ENCODE data around the gene PRDM2.
A peak's percentile ranks its signal among the peaks of the same experiment; 100 is the strongest.
"Not testable (repeated sequence)": the region's sequence is repeated elsewhere in the genome, so short reads cannot be mapped to it uniquely, and the experiment has no call there.

Gene PRDM2, protein sequence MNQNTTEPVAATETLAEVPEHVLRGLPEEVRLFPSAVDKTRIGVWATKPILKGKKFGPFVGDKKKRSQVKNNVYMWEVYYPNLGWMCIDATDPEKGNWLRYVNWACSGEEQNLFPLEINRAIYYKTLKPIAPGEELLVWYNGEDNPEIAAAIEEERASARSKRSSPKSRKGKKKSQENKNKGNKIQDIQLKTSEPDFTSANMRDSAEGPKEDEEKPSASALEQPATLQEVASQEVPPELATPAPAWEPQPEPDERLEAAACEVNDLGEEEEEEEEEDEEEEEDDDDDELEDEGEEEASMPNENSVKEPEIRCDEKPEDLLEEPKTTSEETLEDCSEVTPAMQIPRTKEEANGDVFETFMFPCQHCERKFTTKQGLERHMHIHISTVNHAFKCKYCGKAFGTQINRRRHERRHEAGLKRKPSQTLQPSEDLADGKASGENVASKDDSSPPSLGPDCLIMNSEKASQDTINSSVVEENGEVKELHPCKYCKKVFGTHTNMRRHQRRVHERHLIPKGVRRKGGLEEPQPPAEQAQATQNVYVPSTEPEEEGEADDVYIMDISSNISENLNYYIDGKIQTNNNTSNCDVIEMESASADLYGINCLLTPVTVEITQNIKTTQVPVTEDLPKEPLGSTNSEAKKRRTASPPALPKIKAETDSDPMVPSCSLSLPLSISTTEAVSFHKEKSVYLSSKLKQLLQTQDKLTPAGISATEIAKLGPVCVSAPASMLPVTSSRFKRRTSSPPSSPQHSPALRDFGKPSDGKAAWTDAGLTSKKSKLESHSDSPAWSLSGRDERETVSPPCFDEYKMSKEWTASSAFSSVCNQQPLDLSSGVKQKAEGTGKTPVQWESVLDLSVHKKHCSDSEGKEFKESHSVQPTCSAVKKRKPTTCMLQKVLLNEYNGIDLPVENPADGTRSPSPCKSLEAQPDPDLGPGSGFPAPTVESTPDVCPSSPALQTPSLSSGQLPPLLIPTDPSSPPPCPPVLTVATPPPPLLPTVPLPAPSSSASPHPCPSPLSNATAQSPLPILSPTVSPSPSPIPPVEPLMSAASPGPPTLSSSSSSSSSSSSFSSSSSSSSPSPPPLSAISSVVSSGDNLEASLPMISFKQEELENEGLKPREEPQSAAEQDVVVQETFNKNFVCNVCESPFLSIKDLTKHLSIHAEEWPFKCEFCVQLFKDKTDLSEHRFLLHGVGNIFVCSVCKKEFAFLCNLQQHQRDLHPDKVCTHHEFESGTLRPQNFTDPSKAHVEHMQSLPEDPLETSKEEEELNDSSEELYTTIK (N-terminal part only)

DNA sequence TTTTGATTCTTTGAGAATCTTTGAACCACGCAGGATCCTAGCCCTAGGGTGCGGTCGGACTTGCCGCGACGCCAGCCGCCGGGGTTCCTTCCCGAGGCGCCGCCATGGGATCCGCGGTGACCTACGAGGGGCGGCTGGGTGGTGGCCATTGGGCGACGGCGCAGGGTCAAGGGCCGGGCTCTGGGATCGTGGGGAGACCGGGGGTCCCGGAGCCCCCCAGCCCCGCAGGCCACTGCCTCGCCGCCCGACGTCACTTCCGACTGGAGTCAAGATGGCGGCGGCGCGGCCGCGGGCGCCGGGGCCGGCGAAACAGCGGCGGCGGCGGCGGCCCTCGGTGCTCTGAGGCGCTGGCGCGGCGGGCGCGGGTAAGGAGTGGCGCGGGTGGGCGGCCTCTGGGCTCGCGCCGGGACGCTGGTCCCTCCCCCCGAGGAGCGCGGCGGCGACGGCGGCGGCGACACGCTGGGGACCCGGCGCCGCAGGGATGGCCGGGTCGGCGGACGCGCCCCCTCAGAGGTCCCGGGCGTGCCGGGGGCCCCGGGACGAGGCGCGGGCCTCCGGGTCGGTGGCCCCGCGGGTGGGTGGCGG lies at the start of gene PRDM2:
Gene PRDM2, plus strand, starts transcription at position 253 of the 585 bp plus-strand sequence. CDS start 15,418 bp downstream, outside the sequence.
- peak; percentile 71 to 73 for DNase-seq

DNA sequence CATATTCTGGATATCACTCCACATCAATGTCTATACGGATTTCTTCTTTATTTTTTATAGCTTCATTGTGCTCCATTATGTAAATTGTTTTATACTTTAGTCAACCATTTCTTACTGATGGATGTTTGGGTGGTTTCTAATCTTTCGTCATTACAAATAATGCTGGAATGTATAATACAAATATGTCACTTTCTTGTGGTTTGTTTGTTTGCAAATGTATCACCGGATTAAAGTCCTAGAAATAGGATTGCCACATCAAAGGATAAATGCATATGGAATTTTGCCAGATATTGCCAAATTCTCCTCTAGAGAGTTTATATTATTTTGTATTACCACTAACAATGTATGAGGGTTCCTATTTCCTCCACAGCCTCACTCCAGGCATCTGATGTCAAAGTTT lies 48.7 kb upstream of the PRDM2 start:
- DNase-seq: no peak

DNA sequence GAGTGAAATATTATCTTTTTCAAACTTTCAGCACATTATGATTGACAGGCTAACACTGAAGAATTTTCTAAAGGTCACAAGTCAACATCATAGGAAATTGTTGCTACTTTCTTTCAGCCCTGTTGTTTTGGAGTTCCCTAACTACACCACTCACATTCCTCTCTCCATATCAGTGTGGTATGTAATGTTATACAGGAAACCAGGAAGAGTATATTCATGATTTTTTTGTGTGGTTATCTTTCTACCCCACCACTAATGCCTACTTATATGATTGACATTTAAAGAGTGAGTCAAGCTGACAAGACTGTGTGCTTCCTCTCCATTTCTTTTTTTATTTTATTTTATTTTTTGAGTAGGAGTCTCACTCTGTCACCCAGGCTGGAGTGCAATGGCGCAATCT lies 47.8 kb upstream of the PRDM2 start:
- DNase-seq: no peak

DNA sequence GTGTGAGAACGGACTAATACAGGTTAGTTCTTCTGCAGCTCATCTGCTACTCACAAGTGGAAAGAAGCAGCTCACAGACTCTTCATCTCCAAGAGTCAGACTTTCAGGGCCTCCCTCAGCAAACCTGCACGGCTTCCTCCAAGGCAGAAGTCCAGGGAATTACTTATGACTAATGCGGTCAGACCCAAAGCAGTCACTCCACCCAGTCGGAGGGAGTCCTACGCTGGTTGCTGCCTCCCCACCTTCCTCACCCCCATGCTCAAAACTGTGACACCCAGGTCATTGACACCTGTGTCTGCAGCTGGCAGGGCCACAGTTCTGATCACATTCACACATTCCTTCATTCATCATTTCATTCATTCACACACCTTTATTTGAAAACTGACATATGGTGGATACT lies 38.4 kb upstream of the PRDM2 start:
- DNase-seq: no peak

DNA sequence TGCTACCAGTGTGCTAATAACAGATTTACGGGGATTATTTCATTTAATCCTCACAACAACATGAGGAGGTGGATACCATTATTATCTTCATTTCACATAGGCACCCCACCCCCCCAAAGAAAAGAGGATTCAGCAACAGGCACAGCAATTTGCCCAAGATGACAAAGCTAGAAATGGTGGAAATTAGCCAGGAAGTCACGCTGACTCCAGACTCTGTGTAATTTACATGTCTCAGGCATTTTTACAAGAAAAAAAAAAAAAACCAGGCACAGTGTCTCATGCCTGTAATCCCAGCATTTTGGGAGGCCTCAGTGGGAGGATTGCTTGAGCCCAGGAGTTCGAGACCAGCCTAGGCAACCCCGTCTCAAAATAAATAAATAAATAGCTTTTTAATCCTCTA lies 37.5 kb upstream of the PRDM2 start:
- DNase-seq: no peak

DNA sequence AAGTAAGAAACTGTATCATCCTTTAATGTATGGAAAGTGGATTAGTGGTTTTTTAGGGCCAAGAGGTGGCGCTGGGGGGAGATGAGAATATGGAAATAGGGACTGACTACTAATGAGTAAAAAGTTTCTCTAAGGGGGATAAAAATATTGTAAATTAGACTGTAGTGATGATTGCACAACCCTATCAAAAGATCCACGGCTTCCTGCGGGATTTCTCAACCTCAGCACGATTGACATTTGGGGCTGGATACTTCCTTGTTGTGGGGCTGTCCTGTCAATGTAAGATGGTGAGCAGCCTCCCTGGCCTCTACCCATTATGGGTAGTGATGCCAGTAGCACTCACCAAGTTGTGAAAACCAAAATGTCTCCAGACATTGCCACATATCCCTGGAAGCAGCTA lies 36.0 kb upstream of the PRDM2 start:
- DNase-seq: no peak

DNA sequence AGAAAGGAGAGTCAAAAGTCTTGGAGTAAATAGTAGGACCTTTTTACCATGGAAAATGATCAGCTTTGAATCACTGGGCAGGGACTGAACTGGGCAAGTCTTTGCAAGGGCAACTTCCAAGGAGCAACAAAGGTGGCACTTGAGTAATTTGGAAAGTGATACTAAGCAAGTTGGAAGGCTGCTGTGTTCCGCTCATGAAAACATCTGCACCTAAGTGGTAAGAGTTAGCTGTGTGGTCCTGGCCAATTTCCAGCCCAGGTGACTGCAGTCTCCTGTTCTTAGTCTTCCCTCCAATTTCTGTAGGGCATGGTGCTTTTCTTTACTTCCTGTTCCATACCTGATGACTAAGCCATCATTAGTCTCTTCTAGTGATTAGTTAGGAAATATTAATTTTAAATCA lies 35.5 kb upstream of the PRDM2 start:
- no peak for DNase-seq

DNA sequence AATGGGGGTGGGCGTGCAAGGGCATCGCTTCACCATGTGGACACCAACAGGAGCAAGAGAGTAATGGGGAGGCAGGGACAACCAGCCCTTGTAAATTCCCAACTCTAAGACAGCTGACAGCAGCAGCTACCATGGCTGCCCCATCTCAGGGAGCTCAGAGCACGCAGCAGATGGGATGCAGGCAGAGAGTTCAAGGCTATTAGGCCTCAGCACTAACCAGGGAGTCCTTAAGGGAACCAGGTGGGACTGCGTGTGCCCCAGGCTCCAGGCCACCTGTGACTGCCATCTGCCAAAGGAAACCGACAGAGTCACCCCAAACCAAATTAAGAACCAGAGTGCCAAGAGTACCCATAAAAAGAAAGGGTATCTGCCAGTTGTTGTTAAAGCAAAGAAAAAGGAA lies 33.7 kb upstream of the PRDM2 start:
- no peak for DNase-seq

DNA sequence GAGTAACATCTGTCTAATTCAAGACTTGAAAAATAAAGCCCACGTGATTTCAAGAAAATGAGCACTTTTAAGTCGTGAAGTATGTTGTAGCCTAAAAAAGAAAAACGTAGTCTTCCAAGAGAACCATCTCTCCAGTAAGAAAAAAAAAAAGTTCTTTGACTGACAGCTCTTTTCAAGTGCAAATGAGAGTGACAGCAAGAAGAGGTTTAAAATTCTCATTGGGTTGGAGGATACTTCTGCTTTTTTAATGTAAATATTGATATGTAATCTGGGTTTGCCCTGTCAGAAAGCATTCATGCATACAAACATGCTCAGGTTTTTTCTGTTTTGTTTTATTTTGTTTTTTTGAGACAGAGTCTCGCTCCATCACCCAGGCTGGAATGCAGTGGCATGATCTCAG lies 32.3 kb upstream of the PRDM2 start:
- DNase-seq: peak in 1 of 2 donors; percentile 32

DNA sequence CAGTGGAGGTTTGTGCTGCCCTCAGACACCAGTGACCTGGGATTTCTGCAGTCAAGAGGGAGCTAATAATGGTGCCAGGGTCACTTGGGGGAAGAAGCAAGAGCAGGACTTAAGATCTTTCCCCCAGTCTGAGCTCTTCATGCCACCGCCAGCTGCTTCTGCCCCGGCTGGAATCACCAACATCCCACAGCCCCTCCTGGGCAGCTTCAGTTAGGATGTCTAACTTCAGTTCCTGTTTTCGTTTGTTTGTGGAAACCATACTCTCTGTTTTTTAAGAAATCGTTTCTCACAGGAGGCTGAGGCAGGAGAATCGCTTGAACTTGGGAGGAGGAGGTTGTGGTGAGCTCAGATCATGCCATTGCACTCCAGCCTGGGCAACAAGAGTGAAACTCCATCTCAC lies 25.6 kb upstream of the PRDM2 start:
- DNase-seq: no peak

DNA sequence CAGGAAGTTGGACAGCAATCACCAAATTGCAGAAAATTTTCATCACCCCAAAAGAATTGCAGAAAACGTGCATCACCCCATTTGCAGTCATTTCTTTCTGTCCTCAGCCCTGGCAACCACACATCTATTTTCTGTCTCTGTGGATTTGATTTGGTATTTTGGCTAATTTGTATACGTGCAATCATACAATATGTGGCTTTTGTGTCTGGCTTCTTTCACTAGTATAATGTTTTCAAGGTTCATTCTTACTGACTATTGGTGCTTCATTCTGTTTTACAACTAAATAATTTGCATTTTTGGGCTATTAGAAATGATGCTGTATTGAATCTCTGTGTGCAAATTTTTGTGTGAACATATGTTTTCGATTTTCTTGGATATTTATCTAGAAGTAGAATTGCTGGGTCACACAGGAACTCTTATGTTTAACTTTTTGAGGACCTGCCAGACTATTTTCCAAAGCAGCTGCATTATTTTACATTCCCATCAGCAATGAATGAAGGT lies 24.8 kb upstream of the PRDM2 start:
- no peak for DNase-seq

DNA sequence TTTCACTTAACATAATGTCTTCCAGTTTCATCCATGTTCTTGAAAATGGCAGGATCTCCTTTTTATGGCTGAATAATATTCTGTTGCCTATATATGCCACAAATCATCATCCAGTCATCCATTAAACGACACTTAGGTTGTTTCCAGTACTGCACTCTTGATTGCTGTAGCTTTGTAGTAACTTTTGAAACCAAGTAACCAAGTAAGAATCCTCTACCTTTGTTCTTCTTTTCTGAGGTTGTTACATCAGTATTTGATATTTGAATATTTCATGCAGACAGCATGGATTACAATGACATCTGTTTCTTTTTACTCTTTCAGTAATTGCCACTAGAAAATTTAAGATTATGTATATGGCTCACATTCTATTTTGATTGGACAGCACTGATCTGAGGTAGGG lies 22.1 kb upstream of the PRDM2 start:
- no peak for DNase-seq

DNA sequence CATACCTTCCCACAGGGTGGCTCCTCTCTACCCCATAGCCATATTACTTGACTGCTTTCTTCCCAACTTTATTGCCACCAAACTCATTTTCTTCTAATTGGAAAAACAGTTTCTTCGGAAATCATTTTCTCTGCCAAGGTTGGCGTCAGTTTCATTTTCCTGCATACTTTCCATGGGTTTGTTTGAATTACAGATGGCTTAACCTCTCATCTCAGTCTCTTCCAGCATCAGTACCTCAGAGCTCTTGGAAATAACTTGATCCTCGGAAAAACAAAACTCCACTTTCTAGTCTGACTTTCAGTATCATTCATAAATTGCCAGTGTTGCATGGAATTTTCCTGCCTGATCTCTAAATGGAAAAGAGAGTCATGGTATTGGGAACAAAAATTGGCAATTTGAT lies 20.3 kb upstream of the PRDM2 start:
- no peak for DNase-seq

DNA sequence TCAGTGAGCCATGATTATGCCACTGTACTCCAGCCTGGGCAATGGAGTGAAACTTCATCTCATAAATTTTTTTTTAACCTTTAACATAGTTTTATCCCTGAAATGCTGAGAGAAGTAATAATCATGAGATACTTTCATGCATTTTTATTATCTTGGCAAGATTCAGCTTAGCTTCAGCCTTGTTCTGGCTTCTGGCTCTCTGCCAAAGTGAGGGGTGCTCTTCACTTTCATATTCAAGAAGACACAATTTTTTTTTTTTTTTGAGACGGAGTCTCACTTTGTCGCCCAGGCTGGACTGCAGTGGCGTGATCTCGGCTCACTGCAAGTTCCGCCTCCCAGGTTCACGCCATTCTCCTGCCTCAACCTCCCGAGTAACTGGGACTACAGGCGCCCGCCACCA lies 19.4 kb upstream of the PRDM2 start:
- not testable (repeated sequence) for DNase-seq

DNA sequence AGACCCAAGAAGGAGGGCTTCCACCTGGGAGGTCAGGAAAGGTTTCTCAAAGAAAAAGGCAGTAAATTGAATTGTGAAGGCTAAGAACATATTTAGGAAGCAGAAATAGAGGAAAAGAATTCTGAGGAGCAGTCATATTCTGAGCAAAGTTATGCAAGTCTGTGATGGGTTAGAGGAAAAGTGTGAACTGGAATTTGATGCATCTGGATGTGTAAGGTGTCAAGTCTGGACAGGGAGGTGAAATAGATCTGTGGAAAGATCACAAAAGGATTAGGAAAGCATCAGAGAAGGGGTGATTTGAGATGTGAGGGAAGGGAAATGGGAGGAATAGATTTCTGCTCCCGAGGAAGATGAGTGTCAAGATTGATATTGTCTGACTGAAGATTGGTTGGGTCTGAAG lies 18.1 kb upstream of the PRDM2 start:
- no peak for DNase-seq

DNA sequence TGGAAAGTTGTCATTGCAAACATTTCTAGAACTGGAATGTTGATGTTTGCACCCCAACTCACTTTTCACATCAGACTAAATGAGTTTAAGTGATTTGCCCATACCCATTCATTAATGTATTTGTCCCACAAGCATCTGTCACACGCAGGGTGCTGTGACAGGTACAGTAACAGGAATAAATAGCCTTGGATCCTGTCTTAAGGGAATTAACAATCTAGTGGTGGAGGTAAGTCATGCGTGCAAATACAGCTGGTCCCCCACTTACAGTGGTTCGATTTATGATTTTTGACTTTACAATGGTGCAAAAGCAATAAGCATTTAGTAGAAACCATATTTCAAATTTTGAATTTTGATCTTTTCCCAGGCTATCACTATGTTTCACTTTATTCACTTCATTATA lies 17.5 kb upstream of the PRDM2 start:
- no peak for DNase-seq

DNA sequence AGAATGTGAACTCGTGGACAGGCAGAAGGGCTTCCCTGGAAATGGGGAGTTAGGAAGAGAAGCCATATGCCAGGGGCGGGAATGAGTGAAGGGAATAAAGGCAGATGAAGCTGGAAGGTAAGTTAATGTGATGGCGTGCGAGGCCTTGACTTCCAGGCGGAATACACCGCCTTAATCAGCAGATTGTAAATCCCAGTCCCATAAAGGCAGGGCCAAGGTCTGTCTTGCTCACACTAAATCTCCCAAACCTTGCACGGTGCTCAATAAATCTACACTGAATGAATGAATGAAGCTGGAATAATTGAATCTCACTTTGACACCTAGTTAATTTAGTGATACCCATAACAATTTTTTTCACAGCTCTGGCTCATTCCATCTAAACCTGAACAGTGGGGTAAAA lies 16.8 kb upstream of the PRDM2 start:
- no peak for DNase-seq

DNA sequence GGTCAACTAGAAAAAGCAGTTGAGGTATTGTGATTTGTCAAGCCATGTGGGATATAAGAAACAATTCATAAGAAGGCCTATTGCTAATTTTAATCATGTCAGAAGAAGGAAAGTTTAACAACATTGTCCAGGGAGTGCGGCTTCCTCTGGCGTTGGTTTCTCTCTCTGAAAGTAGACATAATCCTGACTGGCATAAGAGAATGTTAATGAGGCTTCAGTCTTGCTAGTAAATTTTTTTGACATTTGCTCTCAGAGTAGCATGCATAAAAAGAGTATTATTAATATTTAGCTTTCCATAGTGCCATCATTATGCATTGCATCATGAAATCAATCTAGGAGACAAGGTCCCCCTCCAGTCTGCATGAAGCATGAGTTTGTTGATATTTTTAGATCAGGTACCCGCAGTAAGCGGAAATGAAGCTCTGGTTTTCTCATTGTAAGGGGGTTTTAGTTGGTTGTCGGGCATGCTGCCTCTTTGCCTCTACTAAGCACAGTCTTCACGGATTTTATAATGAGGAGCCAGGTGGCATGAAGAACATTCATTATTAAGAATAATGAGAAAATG lies 12.8 kb upstream of the PRDM2 start:
- no peak for DNase-seq

DNA sequence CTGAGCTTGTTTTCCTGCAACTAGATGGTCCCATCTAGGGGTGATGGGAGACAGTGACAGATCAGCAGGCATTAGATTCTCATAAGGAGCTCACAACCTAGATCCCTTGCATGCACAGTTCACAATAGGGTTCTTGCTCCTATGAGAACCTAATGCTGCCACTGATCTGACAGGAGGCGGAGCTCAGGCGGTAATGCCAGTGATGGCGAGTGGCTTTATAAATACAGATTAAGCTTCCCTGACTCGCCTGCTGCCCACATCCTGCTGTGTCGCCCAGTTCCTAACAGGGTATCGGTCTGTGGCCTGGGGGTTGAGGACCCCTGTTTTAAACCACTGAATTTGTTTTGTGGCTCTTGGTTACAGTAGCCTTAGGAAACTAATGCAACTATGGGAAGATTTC lies 6.9 kb upstream of the PRDM2 start:
- DNase-seq: not testable (repeated sequence)

DNA sequence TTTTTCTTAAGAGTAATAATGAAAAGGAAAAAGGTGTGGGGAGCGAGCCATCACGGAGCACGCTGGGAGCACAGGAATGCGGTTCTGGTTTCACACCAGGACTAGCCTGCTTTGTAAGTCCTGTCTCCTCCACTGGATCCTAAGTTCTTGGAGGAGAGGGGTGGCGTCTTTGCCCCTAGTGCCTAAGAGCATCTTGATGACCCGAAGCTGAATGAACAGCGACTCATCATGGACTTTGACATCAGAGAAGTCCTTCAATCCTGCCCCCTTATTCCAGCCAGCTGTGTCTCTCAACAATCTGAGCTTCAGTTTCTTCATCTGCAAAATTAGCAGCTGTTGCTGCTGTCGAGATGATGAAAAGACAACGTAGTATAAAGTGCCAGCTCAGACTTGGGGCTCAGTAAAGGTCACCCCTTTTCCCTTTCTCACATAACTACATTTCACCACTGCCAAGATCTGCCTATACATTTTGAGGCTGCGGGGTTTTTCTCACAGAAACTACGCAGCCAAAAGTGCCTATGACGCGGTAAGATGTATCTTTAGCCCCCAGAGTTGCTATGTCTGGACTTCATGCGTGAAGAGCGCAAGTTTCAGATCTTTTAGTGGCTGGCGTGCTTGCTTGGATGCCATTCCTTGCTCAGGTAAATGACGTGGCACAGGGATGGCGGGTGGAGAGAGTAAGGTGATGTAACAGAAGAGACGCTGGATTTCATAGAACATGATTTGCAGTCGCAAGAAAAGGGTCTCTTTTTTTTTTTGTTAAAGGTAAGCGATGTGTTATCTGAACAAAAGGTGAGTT lies 4.9 kb upstream of the PRDM2 start:
- DNase-seq: no peak

DNA sequence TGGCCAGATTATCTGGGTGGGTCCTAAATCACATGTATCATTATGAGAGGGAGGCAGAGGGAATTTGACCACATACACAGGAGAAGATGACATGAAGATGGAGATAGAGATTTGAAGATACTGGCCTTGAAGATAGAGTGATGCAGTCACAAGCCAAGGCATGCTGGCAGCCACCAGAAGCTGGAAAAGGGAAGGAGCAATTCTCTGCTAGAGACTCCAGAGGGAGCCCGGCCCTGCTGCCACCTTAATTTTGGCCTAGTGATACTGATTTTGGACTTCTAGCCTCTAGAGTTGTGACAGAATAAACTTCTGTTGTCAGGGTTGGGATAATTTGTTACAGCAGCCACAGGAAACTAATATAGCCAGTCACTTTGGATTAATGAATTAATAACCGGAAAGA lies 2.2 kb upstream of the PRDM2 start:
- peak in 1 of 2 donors; percentile 16 for DNase-seq
